Measurements from ENCODE around the gene RPE65.

DNA sequence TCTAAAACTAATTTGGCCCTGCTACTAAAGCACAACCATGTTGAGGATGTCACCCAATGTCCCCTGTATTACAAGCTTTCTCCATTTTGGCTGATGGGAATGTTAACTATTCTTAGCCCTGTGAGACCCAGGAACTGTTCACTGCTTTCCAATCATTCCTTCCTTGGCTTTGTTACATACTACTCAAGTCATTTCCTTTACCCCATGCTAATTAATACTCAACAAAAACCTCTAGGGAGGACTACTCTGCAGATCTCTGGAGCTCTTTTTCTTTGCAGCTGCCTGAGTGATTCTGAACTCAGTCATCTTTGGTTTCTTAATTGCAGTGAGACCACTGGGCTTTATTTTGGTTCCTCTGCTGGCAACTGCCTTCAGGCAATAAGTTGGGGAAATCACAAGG is 23.3 kb upstream of the RPE65 start:
- no peak for TF ChIP-seq EP300 (IDR thresholded peaks at IDR 0.05; ENCODE audit: borderline replicate concordance in 1 of 2, low read depth in 2 of 2, low read length in 2 of 2)
- TF ChIP-seq KDM1A (IDR thresholded peaks at IDR 0.05; ENCODE audit: borderline replicate concordance, low read length), result no peak

All from H1 (cell line).